Measurements from ENCODE around the gene TMEM128. TPM values are rescaled to one million over a fixed set of nuclear protein-coding genes. Genes with fewer than 3 reads are reported as not detected.
"Not testable (repeated sequence)": the region's sequence is repeated elsewhere in the genome, so short reads cannot be mapped to it uniquely, and the experiment has no call there.

The TMEM128 gene
- total RNA-seq (2014; rRNA removed; shearing (Covaris generic)), result 34.1 and 37.0 TPM in 2 replicates

- DNase-seq (ENCODE audit: low spot score), result peak; percentile 95
Observed at GRCh38 chr4:4248029-4248884, at the start of gene TMEM128. TSS of gene TMEM128 (minus strand) at chr4:4248223. CDS start at chr4:4248202, 21 bp downstream.

GRCh38 chr4:4296283-4296846 lies 48.3 kb upstream of the TMEM128 start:
- DNase-seq (ENCODE audit: low spot score), result no peak

- DNase-seq (ENCODE audit: low spot score), result no peak
Observed at GRCh38 chr4:4293279-4293678, 45.3 kb upstream of the TMEM128 start.

- DNase-seq (ENCODE audit: low spot score), result peak; percentile 92
Observed at GRCh38 chr4:4289941-4290850, 42.2 kb upstream of the TMEM128 start, which contains the start of the genes LYAR and ZBTB49. TSS of gene LYAR (minus strand) at chr4:4290154. CDS start at chr4:4283742, 6,412 bp downstream. TSS of gene ZBTB49 (plus strand) at chr4:4290251. CDS start at chr4:4299946, 9,695 bp downstream.

- no peak for DNase-seq (ENCODE audit: low spot score)
Observed at GRCh38 chr4:4289597-4289940, 41.5 kb upstream of the TMEM128 start.

- no peak for DNase-seq (ENCODE audit: low spot score)
Observed at GRCh38 chr4:4289055-4289454, 41.0 kb upstream of the TMEM128 start.

- no peak for DNase-seq (ENCODE audit: low spot score)
Observed at GRCh38 chr4:4288098-4288497, 40.1 kb upstream of the TMEM128 start.

GRCh38 chr4:4284827-4285618 lies 37.0 kb upstream of the TMEM128 start:
- no peak for DNase-seq (ENCODE audit: low spot score)

- DNase-seq (ENCODE audit: low spot score), result no peak
Observed at GRCh38 chr4:4281787-4282186, 33.8 kb upstream of the TMEM128 start.

- DNase-seq (ENCODE audit: low spot score), result no peak
Observed at GRCh38 chr4:4277531-4277930, 29.5 kb upstream of the TMEM128 start.

GRCh38 chr4:4274226-4274625 lies 26.2 kb upstream of the TMEM128 start:
- DNase-seq (ENCODE audit: low spot score), result no peak

- no peak for DNase-seq (ENCODE audit: low spot score)
Observed at GRCh38 chr4:4271912-4272311, 23.9 kb upstream of the TMEM128 start.

- no peak for DNase-seq (ENCODE audit: low spot score)
Observed at GRCh38 chr4:4270529-4270928, 22.5 kb upstream of the TMEM128 start.

- DNase-seq (ENCODE audit: low spot score), result no peak
Observed at GRCh38 chr4:4269856-4270255, 21.8 kb upstream of the TMEM128 start.

- no peak for DNase-seq (ENCODE audit: low spot score)
Observed at GRCh38 chr4:4269331-4269731, 21.3 kb upstream of the TMEM128 start.

- DNase-seq (ENCODE audit: low spot score), result no peak
Observed at GRCh38 chr4:4268776-4269175, 20.8 kb upstream of the TMEM128 start.

- no peak for DNase-seq (ENCODE audit: low spot score)
Observed at GRCh38 chr4:4267981-4268380, 20.0 kb upstream of the TMEM128 start.

- DNase-seq (ENCODE audit: low spot score), result peak; percentile 75
Observed at GRCh38 chr4:4260185-4260751, 12.2 kb upstream of the TMEM128 start.

- no peak for DNase-seq (ENCODE audit: low spot score)
Observed at GRCh38 chr4:4259484-4260100, 11.6 kb upstream of the TMEM128 start.

- DNase-seq (ENCODE audit: low spot score), result not testable (repeated sequence)
Observed at GRCh38 chr4:4257705-4258104, 9.7 kb upstream of the TMEM128 start.
